HepG2 (cell line): ENCODE measurements around the gene TMEM14C. TPM values are rescaled to one million over a fixed set of nuclear protein-coding genes. Genes with fewer than 3 reads are reported as not detected.
A peak's percentile ranks its signal among the peaks of the same experiment; 100 is the strongest.

ENCODE experiments used
- BCL3 ChIP-seq: sonication (generic); formaldehyde crosslinking; IDR thresholded peaks from 2 replicates; pipeline ENCODE4 v1.5.1; 2020; ENCODE audit warnings: mild to moderate bottlenecking, missing genetic modification reagents, moderate library complexity
- CC2D1A ChIP-seq: sonication (generic); formaldehyde crosslinking; IDR thresholded peaks from 2 replicates; pipeline ENCODE4 v1.8.1; 2023; ENCODE audit warnings: mild to moderate bottlenecking, missing genetic modification reagents
- GABPB1 ChIP-seq: IDR thresholded peaks from 2 replicates; pipeline ENCODE4 v1.6.1; 2016; ENCODE audit warnings: mild to moderate bottlenecking, missing genetic modification reagents, moderate library complexity, missing compliant biosample characterization
- HDAC1 ChIP-seq: sonication (generic); formaldehyde crosslinking; IDR thresholded peaks from 2 replicates; pipeline ENCODE4 v1.5.1; 2020; ENCODE audit warnings: mild to moderate bottlenecking, missing genetic modification reagents
- KAT8 ChIP-seq: IDR thresholded peaks from 2 replicates; pipeline ENCODE4 v1.6.1; 2016; ENCODE audit warnings: missing genetic modification reagents, missing compliant biosample characterization
- LBX2 ChIP-seq: sonication (generic); formaldehyde crosslinking; IDR thresholded peaks from 2 replicates; pipeline ENCODE4 v1.5.0; 2020; ENCODE audit warnings: missing genetic modification reagents, mild to moderate bottlenecking, borderline replicate concordance
- SAP130 ChIP-seq: IDR thresholded peaks from 2 replicates; pipeline ENCODE4 v1.6.1; 2016; ENCODE audit warnings: low read depth
- SKIL ChIP-seq: sonication (generic); formaldehyde crosslinking; IDR thresholded peaks from 2 replicates; pipeline ENCODE4 v1.8.0; 2022; ENCODE audit warnings: missing genetic modification reagents, mild to moderate bottlenecking, moderate library complexity, borderline replicate concordance
- SNAPC4 ChIP-seq: sonication (generic); formaldehyde crosslinking; IDR thresholded peaks from 2 replicates; pipeline ENCODE4 v1.4.0; 2020; ENCODE audit warnings: mild to moderate bottlenecking, missing genetic modification reagents
- SP4 ChIP-seq: sonication (generic); formaldehyde crosslinking; IDR thresholded peaks from 2 replicates; pipeline ENCODE4 v1.8.1; 2023; ENCODE audit warnings: mild to moderate bottlenecking, missing genetic modification reagents
- TERF1 ChIP-seq: sonication (generic); formaldehyde crosslinking; IDR thresholded peaks from 2 replicates; pipeline ENCODE4 v1.8.0; 2022; ENCODE audit warnings: mild to moderate bottlenecking, missing genetic modification reagents, moderate library complexity
- ZFP90 ChIP-seq: sonication (generic); formaldehyde crosslinking; IDR thresholded peaks from 2 replicates; pipeline ENCODE4 v1.8.0; 2022; ENCODE audit warnings: missing genetic modification reagents, mild to moderate bottlenecking, inconsistent platforms, borderline replicate concordance
- ZIK1 ChIP-seq: sonication (generic); formaldehyde crosslinking; IDR thresholded peaks from 2 replicates; pipeline ENCODE4 v1.5.0; 2020; ENCODE audit warnings: mild to moderate bottlenecking, low read depth, missing genetic modification reagents, borderline replicate concordance
- ZMAT3 ChIP-seq: sonication (generic); formaldehyde crosslinking; conservative IDR thresholded peaks from 2 replicates; pipeline ENCODE4 v1.7.0; 2021; ENCODE audit warnings: missing genetic modification reagents
- ZNF274 ChIP-seq: sonication (generic); formaldehyde crosslinking; IDR thresholded peaks from 2 replicates; pipeline ENCODE4 v1.5.1; 2020; ENCODE audit warnings: mild to moderate bottlenecking, missing genetic modification reagents
- ZNF547 ChIP-seq: sonication (generic); formaldehyde crosslinking; IDR thresholded peaks from 2 replicates; pipeline ENCODE4 v1.5.1; 2020; ENCODE audit warnings: mild to moderate bottlenecking, missing genetic modification reagents
- ZNF572 ChIP-seq: sonication (generic); formaldehyde crosslinking; IDR thresholded peaks from 2 replicates; pipeline ENCODE4 v1.5.1; 2020; ENCODE audit warnings: mild to moderate bottlenecking, missing genetic modification reagents
- ZNF737 ChIP-seq: sonication (generic); formaldehyde crosslinking; IDR thresholded peaks from 2 replicates; pipeline ENCODE4 v1.5.0; 2020; ENCODE audit warnings: missing genetic modification reagents, mild to moderate bottlenecking, borderline replicate concordance
- ZNF768 ChIP-seq: sonication (generic); formaldehyde crosslinking; IDR thresholded peaks from 2 replicates; pipeline ENCODE4 v1.4.0; 2020; ENCODE audit warnings: missing genetic modification reagents
- polyA plus RNA-seq, 8 experiments: library from polyadenylated mRNA; depleted of rRNA in 3 of 8; stranded (reverse) in 7 of 8; unstranded in 1 of 8; fragments of >200 nt; fragmentation: Illumina TruSeq in 4 of 8; extraction: Trizol in 4 of 8; gene quantifications; 2 replicates each; pipeline versions ENCODE4 v1.2.1 to v1.2.3, GENCODE V29; 2011 to 2016; ENCODE audit warnings: low read depth in 4 of 8, missing spikeins in 1 of 8, mixed read lengths in 1 of 8; ENCODE audit not compliant: insufficient read depth in 1 of 8
- total RNA-seq, 5 experiments: library from RNA; depleted of rRNA; stranded (reverse); fragments of >200 nt; fragmentation: Illumina TruSeq; extraction: Trizol; gene quantifications; 2 replicates each; pipeline ENCODE4 v1.2.3, GENCODE V29; 2016; ENCODE audit warnings: low read depth in 1 of 5

TMEM14C gene
- total and polyA plus RNA-seq, 2 of the 13 experiments (the other 11 are each of a cell fraction or from before 2014, with no cell fraction given), result 184 TPM

GRCh38 chr6:10720265-10720959 lies 2.5 kb upstream of the TMEM14C start (continued):
- TF ChIP-seq ZNF737 (0 out of 2 replicates have a peak, but pooled peaks have one; percentile 49), CC2D1A (0 out of 2 replicates have a peak, but pooled peaks have one; percentile 75), SP4 (CRISPR knock-in tag) (0 out of 2 replicates have a peak, but pooled peaks have one; percentile 28), ZNF547 (CRISPR knock-in tag) (0 out of 2 replicates have a peak, but pooled peaks have one; percentile 18), ZIK1 (CRISPR knock-in tag) (peak; percentile 65; the same call in 1 of the 2 replicates), ZNF572 (CRISPR knock-in tag) (no peak), GABPB1 (CRISPR knock-in tag) (peak; percentile 87), LBX2 (CRISPR knock-in tag) (peak; percentile 27), TERF1 (CRISPR knock-in tag) (no peak), SNAPC4 (CRISPR knock-in tag) (no peak), ZNF274 (no peak), ZMAT3 (CRISPR knock-in tag) (peak; percentile 70; the same call in 1 of the 2 replicates), KAT8 (0 out of 2 replicates have a peak, but pooled peaks have one; percentile 63), ZNF768 (CRISPR knock-in tag) (peak; percentile 58; the same call in 1 of the 2 replicates), ZFP90 (CRISPR knock-in tag) (peak; percentile 69; the same call in 1 of the 2 replicates), HDAC1 (CRISPR knock-in tag) (peak; percentile 81), BCL3 (CRISPR knock-in tag) (no peak), SKIL (peak; percentile 9; the same call in 1 of the 2 replicates), SAP130 (CRISPR knock-in tag) (peak; percentile 36; the same call in 1 of the 2 replicates)
